ENCODE data around the gene CSKMT. TPM values are rescaled to one million over a fixed set of nuclear protein-coding genes. Genes with fewer than 3 reads are reported as not detected.
A peak's percentile ranks its signal among the peaks of the same experiment; 100 is the strongest.

CSKMT gene
- total RNA-seq, 1 experiment from 2014 or later, result 49.2 TPM

- peak overlapping the region; percentile 90 to 93 (median 93) for H3K27ac Mint-ChIP-seq
- Histone ChIP-seq H3K4me1 (ENCODE audit: insufficient read depth, low read length) (peaks cover 2% of the 10 kb centered on the region; the same call in 1 of the 2 replicates), H2BK120ac (ENCODE audit: low read depth, low read length, poor library complexity, severe bottlenecking) (no peak overlapping the region), H2BK5ac (ENCODE audit: insufficient read length, low read length) (no peak overlapping the region), H4K5ac (ENCODE audit: insufficient read length, low read depth, low read length) (no peak overlapping the region), H3K23me2 (ENCODE audit: insufficient read length, low read depth, low read length, poor library complexity, severe bottlenecking) (peaks cover 8% of the 10 kb centered on the region), H2AK5ac (ENCODE audit: insufficient read length, low read length) (no peak overlapping the region), H3K56ac (ENCODE audit: insufficient read length, low read depth, low read length) (no peak overlapping the region), H2BK20ac (ENCODE audit: low read depth, low read length, poor library complexity, severe bottlenecking) (no peak overlapping the region), H3K27ac (ENCODE audit: insufficient read length, low read depth, low read length) (no peak overlapping the region), H4K8ac (replicated peaks; ENCODE audit: insufficient read length, low read depth, low read length) (no peak overlapping the region), H3K4ac (ENCODE audit: low read depth, low read length) (no peak overlapping the region), H3K79me1 (ENCODE audit: insufficient read depth, low read depth, low read length, poor library complexity, severe bottlenecking) (no peaks in the 10 kb centered on the region), H3T11ph (ENCODE audit: low read length) (no peak overlapping the region), H3K9ac (ENCODE audit: extremely low read depth, insufficient read length, low read length) (no peak overlapping the region), H2BK15ac (ENCODE audit: low read depth, low read length) (no peak overlapping the region), H3K9me3 (ENCODE audit: control insufficient read depth, low read depth, low read length) (no peaks in the 10 kb centered on the region), H4K91ac (ENCODE audit: insufficient read length, low read depth, low read length) (no peak overlapping the region), H2BK12ac (ENCODE audit: insufficient read length, low read depth, low read length) (no peak overlapping the region), H3K4me2 (ENCODE audit: insufficient read depth, insufficient read length, low read length) (peak overlapping the region; percentile 5), H3K27me3 (ENCODE audit: insufficient read depth, low read length) (no peaks in the 10 kb centered on the region), H4K20me1 (ENCODE audit: control insufficient read depth, insufficient read depth, insufficient read length) (peaks cover 2% of the 10 kb centered on the region), H2AFZ (ENCODE audit: low read length) (no peak overlapping the region), H3K23ac (ENCODE audit: insufficient read length, low read depth, low read length) (no peak overlapping the region), H3K14ac (ENCODE audit: insufficient read depth, low read length) (no peak overlapping the region), H3K18ac (ENCODE audit: insufficient read length, low read depth, low read length) (no peak overlapping the region), H3K79me2 (ENCODE audit: insufficient read depth, low read length) (no peaks in the 10 kb centered on the region; the same call in 1 of the 2 replicates)
- H3K9me3 Mint-ChIP-seq, result no peaks in the 10 kb centered on the region
- peaks cover 17 to 19% of the 10 kb centered on the region in 2 experiments for H3K4me1 Mint-ChIP-seq
- WGBS (ENCODE audit: extremely low coverage, insufficient read length, low lambda C conversion rate), result no CpG with 5 or more reads among the region's 7 CpGs
- peak overlapping the region; percentile 77 to 95 for H3K4me3 Mint-ChIP-seq
- H3K27me3 Mint-ChIP-seq (ENCODE audit: low read depth), result no peaks in the 10 kb centered on the region
- peaks cover 24 to 46% (median 40%) of the 10 kb centered on the region in 3 experiments; a peak in 6 of 7 replicates for H3K36me3 Mint-ChIP-seq (ENCODE audit: insufficient read depth in 1 of 3, low read depth in 3 of 3)
- TF ChIP-seq CTCF (conservative IDR thresholded peaks at IDR 0.05), result no peak
- DNase-seq, result no peak
Measured at GRCh38 chr11:62622476-62623089, 42.5 kb upstream of the CSKMT start.
